Activated B cell treated with CpG ODN at 0.5 μM for 24 hours (primary cell): ENCODE results near the gene KCNA2. TPM values are rescaled to one million over a fixed set of nuclear protein-coding genes. Genes with fewer than 3 reads are reported as not detected.
A peak's percentile ranks its signal among the peaks of the same experiment; 100 is the strongest.

Source experiments
- ATAC-seq: fragments of 200-7000 bp; cut with Tn5 transposase; one replicate; pipeline ENCODE4 v1.10.0; 2021; ENCODE audit warnings: low read depth, mild to moderate bottlenecking, moderate library complexity
- CTCF ChIA-PET: fragments of 350-600 bp; sonication (Branson Sonifier 250); formaldehyde crosslinking; loops from one replicate; lab custom pipeline; 2021; ENCODE audit warnings: antibody characterized with exemption; lab: Charles Lee
- POLR2A ChIA-PET: fragments of 350-600 bp; sonication (Branson Sonifier 250); formaldehyde crosslinking; loops from one replicate; lab custom pipeline; 2021; ENCODE audit warnings: antibody characterized with exemption; lab: Charles Lee
- DNase-seq: peaks from one replicate; pipeline ENCODE4 v3.0.0; 2022
- H3K27ac Mint-ChIP-seq: one replicate; pipeline ENCODE4 v1.8.0; 2020; ENCODE audit warnings: mixed read lengths
- H3K27me3 Mint-ChIP-seq: one replicate; pipeline ENCODE4 v1.8.0; 2021; ENCODE audit warnings: mixed read lengths
- H3K36me3 Mint-ChIP-seq: one replicate; pipeline ENCODE4 v1.8.0; 2021; ENCODE audit warnings: low read depth, mixed read lengths
- H3K4me1 Mint-ChIP-seq: one replicate; pipeline ENCODE4 v1.8.0; 2021; ENCODE audit warnings: mixed read lengths
- H3K4me3 Mint-ChIP-seq: one replicate; pipeline ENCODE4 v1.8.0; 2020; ENCODE audit warnings: mild to moderate bottlenecking, mixed read lengths
- H3K9me3 Mint-ChIP-seq: one replicate; pipeline ENCODE4 v1.8.0; 2020; ENCODE audit warnings: mixed read lengths
- intact Hi-C: fragments of 100-400 bp; cut with micrococcal nuclease; formaldehyde crosslinking; loops from one replicate; pipeline ENCODE4 v1.15.1; 2024
- total RNA-seq: library from RNA; stranded (reverse); gene quantifications from 2 replicates; pipeline ENCODE4 v1.2.3, GENCODE V29; 2022
- TF ChIP-seq, protein P1 (sequence below): fragments of 200-600 bp; IDR thresholded peaks from one replicate; pipeline ENCODE4 v1.8.0; 2022; ENCODE audit warnings: antibody characterized with exemption, mild to moderate bottlenecking

KCNA2 gene
- total RNA-seq = 0.12 and 0.13 TPM in 2 replicates

DNA sequence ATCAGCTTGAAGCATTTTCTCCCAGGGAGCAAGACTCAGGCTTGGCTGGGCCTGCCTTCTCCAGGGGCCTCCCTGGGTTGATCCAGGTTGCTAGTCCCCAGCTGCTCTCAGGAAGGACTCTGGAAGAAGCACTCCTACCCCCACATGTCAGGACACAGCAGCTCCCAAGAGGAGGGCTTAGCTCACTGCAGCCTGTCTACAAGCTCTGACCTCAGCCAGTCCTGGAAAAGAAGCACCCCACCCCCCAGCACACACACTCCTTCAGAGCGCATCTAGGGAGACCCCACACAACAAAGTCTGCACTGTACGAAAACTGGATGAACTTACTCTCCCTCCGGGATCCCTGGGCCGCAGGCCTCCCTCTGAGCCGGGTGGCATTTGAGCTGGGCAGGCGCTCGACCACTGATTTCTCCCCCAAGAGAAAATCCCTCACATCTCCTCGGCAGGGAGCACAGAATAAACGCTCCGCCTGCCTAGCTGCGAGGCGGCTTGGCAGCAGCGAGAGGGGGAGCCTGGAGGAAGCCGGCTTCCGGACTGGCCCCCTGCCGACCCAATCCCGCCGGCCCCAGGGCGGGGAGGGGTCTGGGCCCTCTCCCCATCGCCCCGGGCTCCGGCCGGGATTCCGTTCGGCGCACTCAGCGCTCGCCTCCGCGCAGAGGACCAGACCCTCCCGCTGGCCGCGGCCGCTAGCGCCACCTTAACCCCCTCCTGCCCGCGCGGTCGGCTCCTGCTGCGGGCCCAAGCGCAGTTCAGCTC lies at the start of gene KCNA2:
Gene KCNA2, minus strand, starts transcription at position 458 of the 756 bp plus-strand sequence. CDS start 1,576 bp downstream, outside the sequence.
- CTCF ChIA-PET = interaction anchor here (0.9 to 2.9 kb wide), 4 partner anchors 14 to 223 kb away, joined by 3 to 17 read pairs (median 4); no protein-coding TSS in a partner anchor
- POLR2A ChIA-PET = interaction anchor here (0.6 to 1.8 kb wide), 2 partner anchors 14 to 36 kb away, joined by 4 read pairs; no protein-coding TSS in a partner anchor
- TF ChIP-seq, protein P1, sequence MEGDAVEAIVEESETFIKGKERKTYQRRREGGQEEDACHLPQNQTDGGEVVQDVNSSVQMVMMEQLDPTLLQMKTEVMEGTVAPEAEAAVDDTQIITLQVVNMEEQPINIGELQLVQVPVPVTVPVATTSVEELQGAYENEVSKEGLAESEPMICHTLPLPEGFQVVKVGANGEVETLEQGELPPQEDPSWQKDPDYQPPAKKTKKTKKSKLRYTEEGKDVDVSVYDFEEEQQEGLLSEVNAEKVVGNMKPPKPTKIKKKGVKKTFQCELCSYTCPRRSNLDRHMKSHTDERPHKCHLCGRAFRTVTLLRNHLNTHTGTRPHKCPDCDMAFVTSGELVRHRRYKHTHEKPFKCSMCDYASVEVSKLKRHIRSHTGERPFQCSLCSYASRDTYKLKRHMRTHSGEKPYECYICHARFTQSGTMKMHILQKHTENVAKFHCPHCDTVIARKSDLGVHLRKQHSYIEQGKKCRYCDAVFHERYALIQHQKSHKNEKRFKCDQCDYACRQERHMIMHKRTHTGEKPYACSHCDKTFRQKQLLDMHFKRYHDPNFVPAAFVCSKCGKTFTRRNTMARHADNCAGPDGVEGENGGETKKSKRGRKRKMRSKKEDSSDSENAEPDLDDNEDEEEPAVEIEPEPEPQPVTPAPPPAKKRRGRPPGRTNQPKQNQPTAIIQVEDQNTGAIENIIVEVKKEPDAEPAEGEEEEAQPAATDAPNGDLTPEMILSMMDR = no peak
- intact Hi-C loops = no loop called here
- no peaks in the 10 kb centered on the region for H3K36me3 Mint-ChIP-seq
- H3K9me3 Mint-ChIP-seq = no peaks in the 10 kb centered on the region
- H3K27ac Mint-ChIP-seq = no peak within 1 kb of the TSS
- peaks cover 55% of the 10 kb centered on the region for H3K27me3 Mint-ChIP-seq
- peak within 1 kb of the TSS; percentile 85 for H3K4me3 Mint-ChIP-seq
- peaks cover 16% of the 10 kb centered on the region for H3K4me1 Mint-ChIP-seq
- ATAC-seq = peak; percentile 57
- peak; percentile 35 for DNase-seq

DNA sequence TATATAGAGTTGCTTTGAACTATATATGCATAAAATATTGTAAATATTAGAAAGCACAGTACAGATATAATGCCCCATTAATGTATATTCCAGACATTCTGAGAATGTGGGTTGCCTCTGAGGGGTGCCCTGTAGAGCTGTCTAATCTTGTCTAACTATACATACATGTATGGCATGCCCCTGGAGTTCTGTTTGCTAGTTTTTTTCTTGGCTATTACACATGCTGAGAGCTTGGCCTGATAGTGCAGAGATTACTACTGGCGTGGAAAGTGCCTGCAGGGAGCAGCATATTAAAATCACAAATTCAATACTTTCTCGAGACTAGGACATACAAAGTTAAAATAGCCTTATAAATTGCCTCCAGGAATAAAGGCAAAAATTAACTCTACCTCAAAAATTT lies 44.5 kb upstream of the KCNA2 start:
- ChIA-PET POLR2A (no interaction called here), CTCF (interaction anchor here (1.1 kb wide), 1 partner anchor 13 kb away, joined by 3 read pairs; no protein-coding TSS in a partner anchor)
- no peaks in the 10 kb centered on the region for H3K4me1 Mint-ChIP-seq
- intact Hi-C loops = no loop called here
- H3K4me3 Mint-ChIP-seq = no peak overlapping the region
- no peak for DNase-seq
- no peaks in the 10 kb centered on the region for H3K9me3 Mint-ChIP-seq
- peaks cover 4% of the 10 kb centered on the region for H3K36me3 Mint-ChIP-seq
- no peak overlapping the region for H3K27ac Mint-ChIP-seq
- TF ChIP-seq, protein P1 = no peak
- H3K27me3 Mint-ChIP-seq = no peaks in the 10 kb centered on the region
- ATAC-seq = no peak

DNA sequence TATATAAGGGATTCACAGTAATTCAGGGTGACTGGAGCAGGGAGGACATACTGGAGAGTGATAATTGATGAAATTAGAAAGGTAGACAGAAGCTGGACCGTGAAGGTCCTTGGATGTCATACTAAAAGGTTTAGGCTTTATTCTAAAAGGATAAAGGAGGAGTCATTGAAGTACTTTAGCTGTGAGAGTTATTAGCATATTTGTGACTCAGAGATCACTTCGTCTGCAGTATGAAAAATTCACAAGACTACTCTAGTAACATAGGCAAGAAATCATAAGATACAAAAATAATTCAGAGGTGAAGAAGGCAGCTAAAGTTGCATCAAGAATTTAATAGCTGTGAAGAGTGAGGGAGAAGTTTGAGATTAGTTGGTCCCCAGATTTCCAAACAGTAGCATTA lies 42.3 kb upstream of the KCNA2 start:
- no peaks in the 10 kb centered on the region for H3K9me3 Mint-ChIP-seq
- ATAC-seq (no peak), DNase-seq (no peak)
- H3K4me1 Mint-ChIP-seq = peaks cover 6% of the 10 kb centered on the region
- no peaks in the 10 kb centered on the region for H3K27me3 Mint-ChIP-seq
- ChIA-PET POLR2A (no interaction called here), CTCF (interaction anchor here (1.7 kb wide), 1 partner anchor 29 kb away, joined by 6 read pairs; no protein-coding TSS in a partner anchor)
- TF ChIP-seq, protein P1 = no peak
- no peak overlapping the region for H3K4me3 Mint-ChIP-seq
- intact Hi-C loops = no loop called here
- no peak overlapping the region for H3K27ac Mint-ChIP-seq
- H3K36me3 Mint-ChIP-seq = no peaks in the 10 kb centered on the region

DNA sequence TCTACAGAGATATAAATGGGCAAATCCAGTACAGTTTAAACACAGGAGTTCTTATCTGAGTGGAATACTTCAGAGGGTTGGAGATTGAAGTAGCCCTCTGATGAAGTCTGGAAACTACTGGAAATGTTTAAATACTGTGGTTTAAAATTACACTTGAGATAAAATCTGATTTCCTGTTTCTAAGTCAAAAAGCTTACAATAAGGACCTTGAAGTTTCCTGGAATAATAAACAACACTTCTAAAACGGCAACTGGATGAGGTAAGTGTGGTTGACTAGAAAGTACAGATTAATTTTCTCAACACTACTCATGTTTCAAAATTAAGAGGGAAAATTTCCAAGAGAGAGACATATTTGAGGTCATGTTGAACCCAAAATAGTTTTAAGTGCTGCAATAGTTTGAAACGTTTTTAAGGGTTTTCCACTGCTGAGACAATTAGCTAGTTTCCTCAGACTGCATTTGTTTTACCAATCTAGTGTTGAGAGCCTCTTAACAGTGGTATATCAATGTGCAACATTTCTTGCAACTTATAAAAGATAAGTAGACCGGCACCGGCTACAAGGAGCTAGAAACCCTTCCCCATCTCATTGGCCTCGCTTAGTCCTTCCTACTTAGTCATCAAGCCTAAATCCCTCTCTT lies 41.2 kb upstream of the KCNA2 start:
- no peaks in the 10 kb centered on the region for H3K9me3 Mint-ChIP-seq
- POLR2A ChIA-PET = no interaction called here
- ATAC-seq (no peak), DNase-seq (no peak)
- no peak overlapping the region for H3K27ac Mint-ChIP-seq
- peaks cover 6% of the 10 kb centered on the region for H3K4me1 Mint-ChIP-seq
- TF ChIP-seq, protein P1 = no peak
- H3K27me3 Mint-ChIP-seq = no peaks in the 10 kb centered on the region
- CTCF ChIA-PET = no interaction called here
- H3K36me3 Mint-ChIP-seq = no peaks in the 10 kb centered on the region
- intact Hi-C loops = no loop called here
- H3K4me3 Mint-ChIP-seq = no peak overlapping the region
